Forelimb muscle (tissue), 1 donor: ENCODE results near the gene ANKRD20A1. TPM values are rescaled to one million over a fixed set of nuclear protein-coding genes. Genes with fewer than 3 reads are reported as not detected.
"Not testable (repeated sequence)": the region's sequence is repeated elsewhere in the genome, so short reads cannot be mapped to it uniquely, and the experiment has no call there.

Source experiments
- DNase-seq: peaks from one replicate; pipeline ENCODE4 v3.0.0-alpha.2; 2013; ENCODE audit warnings: low read depth
- polyA plus RNA-seq: library from polyadenylated mRNA; unstranded; fragments of 120-200 nt; gene quantifications from one replicate; pipeline ENCODE4 v1.2.1, GENCODE V29; 2013; ENCODE audit not compliant: insufficient read length

The ANKRD20A1 gene
- polyA plus RNA-seq = 0.33 TPM

- DNase-seq = not testable (repeated sequence)
These were observed at the start of gene ANKRD20A1 for GRCh38 chr9:67858871-67859270. ANKRD20A1 (plus strand) TSS chr9:67858931; CDS start chr9:67859427, 496 bp downstream.

DNA sequence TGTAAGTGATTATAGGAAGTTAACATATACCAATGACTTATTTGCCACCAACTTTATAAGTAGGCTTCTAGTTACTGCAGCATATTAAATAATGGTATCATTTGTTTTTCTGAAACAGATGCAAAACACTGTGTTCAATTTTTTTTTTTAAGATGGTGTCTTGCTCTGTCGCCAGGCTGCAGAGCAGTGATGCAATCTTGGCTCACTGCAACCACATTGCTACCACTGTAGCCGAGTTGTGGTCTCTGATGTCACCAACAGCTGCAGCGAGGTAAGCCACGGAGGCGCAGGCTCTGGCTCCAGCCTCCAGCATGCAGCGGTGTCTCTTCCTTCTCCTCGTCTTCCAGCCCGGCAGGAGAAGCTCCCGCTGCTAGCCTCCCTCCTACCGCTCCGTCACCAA, 26.6 kb upstream of the ANKRD20A1 start:
- DNase-seq = not testable (repeated sequence)
